ENCODE results near the gene XKR7. TPM values are rescaled to one million over a fixed set of nuclear protein-coding genes. Genes with fewer than 3 reads are reported as not detected.

The XKR7 gene
- total RNA-seq = not detected in 2 replicates

GRCh38 chr20:31967830-31968249 is at the start of gene XKR7:
XKR7 (plus strand) TSS chr20:31968151; CDS start chr20:31968176, 25 bp downstream.

GRCh38 chr20:31951530-31952453 is 16.2 kb upstream of the XKR7 start, which contains the start of gene PDRG1:
PDRG1 (minus strand) TSS chr20:31952046; CDS start chr20:31951961, 85 bp downstream.

GRCh38 chr20:32010101-32010500 is 42.1 kb downstream of the XKR7 start, which contains the start of gene CCM2L:
CCM2L (plus strand) TSS chr20:32010438; CDS start chr20:32010455, 17 bp downstream.

GRCh38 chr20:32052090-32052777 is 84.3 kb downstream of the XKR7 start, which contains the start of gene HCK:
HCK (plus strand) TSS chr20:32052242.

Small RNAs within 50 kb of the gene (small RNA-seq; reads per million reads assigned to genes)
- 0.08 reads per million for gene RNA5SP481
- not detected for gene RNA5SP482

Other genes with a start within 250 kb of the XKR7 start
- gene BCL2L1, start 245.3 kb upstream of the XKR7 start, total RNA-seq = 153 TPM in 2 replicates
- gene TPX2, start 228.9 kb upstream of the XKR7 start, total RNA-seq = 40.5 and 68.8 TPM in 2 replicates
- gene MYLK2, start 148.8 kb upstream of the XKR7 start, total RNA-seq = 2.9 and 8.5 TPM in 2 replicates
- 0.48 and 1.3 TPM in 2 replicates for gene FOXS1, start 122.5 kb upstream of the XKR7 start, total RNA-seq
- gene DUSP15, start 97.6 kb upstream of the XKR7 start, total RNA-seq = 0.19 and 0.65 TPM in 2 replicates
- under 0.01 and 0.10 TPM in 2 replicates for gene TTLL9, start 97.5 kb upstream of the XKR7 start, total RNA-seq
- gene PDRG1, start 16.1 kb upstream of the XKR7 start, total RNA-seq = 3.9 and 4.1 TPM in 2 replicates
- gene CCM2L, start 42.3 kb downstream of the XKR7 start, total RNA-seq = 14.9 and 16.7 TPM in 2 replicates
- gene HCK, start 84.1 kb downstream of the XKR7 start, total RNA-seq = 0.33 TPM in 1 of 2 replicates, not detected in the other
- gene TM9SF4, start 141.6 kb downstream of the XKR7 start, total RNA-seq = 51.1 and 60.4 TPM in 2 replicates
- 6.9 and 7.5 TPM in 2 replicates for gene PLAGL2, start 239.6 kb downstream of the XKR7 start, total RNA-seq
- 42.6 and 52.3 TPM in 2 replicates for gene POFUT1, start 239.7 kb downstream of the XKR7 start, total RNA-seq

Measured in vein endothelial cell (primary cell).